HL-60 (cell line): ENCODE data around the gene ZMPSTE24.

Experiments used
- CTCF ChIP-seq: IDR thresholded peaks from one replicate; pipeline ENCODE4 v1.5.1; 2011; ENCODE audit warnings: low read length, control low read depth, inconsistent platforms; ENCODE audit not compliant: insufficient read depth
- TF ChIP-seq, protein P1 (sequence below): IDR thresholded peaks from 2 replicates; pipeline ENCODE4 v1.6.1; 2012; ENCODE audit warnings: low read depth; ENCODE audit not compliant: insufficient replicate concordance

- TF ChIP-seq, protein P1, sequence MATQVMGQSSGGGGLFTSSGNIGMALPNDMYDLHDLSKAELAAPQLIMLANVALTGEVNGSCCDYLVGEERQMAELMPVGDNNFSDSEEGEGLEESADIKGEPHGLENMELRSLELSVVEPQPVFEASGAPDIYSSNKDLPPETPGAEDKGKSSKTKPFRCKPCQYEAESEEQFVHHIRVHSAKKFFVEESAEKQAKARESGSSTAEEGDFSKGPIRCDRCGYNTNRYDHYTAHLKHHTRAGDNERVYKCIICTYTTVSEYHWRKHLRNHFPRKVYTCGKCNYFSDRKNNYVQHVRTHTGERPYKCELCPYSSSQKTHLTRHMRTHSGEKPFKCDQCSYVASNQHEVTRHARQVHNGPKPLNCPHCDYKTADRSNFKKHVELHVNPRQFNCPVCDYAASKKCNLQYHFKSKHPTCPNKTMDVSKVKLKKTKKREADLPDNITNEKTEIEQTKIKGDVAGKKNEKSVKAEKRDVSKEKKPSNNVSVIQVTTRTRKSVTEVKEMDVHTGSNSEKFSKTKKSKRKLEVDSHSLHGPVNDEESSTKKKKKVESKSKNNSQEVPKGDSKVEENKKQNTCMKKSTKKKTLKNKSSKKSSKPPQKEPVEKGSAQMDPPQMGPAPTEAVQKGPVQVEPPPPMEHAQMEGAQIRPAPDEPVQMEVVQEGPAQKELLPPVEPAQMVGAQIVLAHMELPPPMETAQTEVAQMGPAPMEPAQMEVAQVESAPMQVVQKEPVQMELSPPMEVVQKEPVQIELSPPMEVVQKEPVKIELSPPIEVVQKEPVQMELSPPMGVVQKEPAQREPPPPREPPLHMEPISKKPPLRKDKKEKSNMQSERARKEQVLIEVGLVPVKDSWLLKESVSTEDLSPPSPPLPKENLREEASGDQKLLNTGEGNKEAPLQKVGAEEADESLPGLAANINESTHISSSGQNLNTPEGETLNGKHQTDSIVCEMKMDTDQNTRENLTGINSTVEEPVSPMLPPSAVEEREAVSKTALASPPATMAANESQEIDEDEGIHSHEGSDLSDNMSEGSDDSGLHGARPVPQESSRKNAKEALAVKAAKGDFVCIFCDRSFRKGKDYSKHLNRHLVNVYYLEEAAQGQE: no peak
- TF ChIP-seq CTCF: no peak
Measured at GRCh38 chr1:40266786-40267535, 8.9 kb downstream of the ZMPSTE24 start.
